Cardiac fibroblast (primary cell): ENCODE data around the gene YIF1B.

Experiments used
- DNase-seq, 2 donors: peaks; one replicate each; pipeline versions ENCODE4 v3.0.0 to v3.0.0-alpha.2; 2010; ENCODE audit warnings: low read depth in 2 of 2
- H3K4me3 ChIP-seq, 2 donors: replicated peaks in 1 of 2; 1 replicate in 1 of 2; 2 replicates in 1 of 2; pipeline ENCODE4 v1.5.1; 2011; ENCODE audit warnings: low read depth in 2 of 2, low read length in 2 of 2, mild to moderate bottlenecking in 2 of 2, moderate library complexity in 1 of 2
- CTCF ChIP-seq: IDR thresholded peaks from one replicate; pipeline ENCODE4 v1.5.1; 2011; ENCODE audit warnings: low read depth, mild to moderate bottlenecking, low read length, inconsistent platforms

Gene YIF1B

GRCh38 chr19:38309615-38310278, 6.0 kb downstream of the YIF1B start:
- no peak for TF ChIP-seq CTCF
- DNase-seq = no peak
- H3K4me3 ChIP-seq = no peak overlapping the region

- TF ChIP-seq CTCF = no peak
- no peak overlapping the region for H3K4me3 ChIP-seq
Observed at GRCh38 chr19:38308926-38309614, 6.7 kb downstream of the YIF1B start.

GRCh38 chr19:38308006-38308766, 7.6 kb downstream of the YIF1B start:
- no peak for TF ChIP-seq CTCF
- H3K4me3 ChIP-seq = no peak overlapping the region
- DNase-seq = no peak

More at GRCh38 chr19:38308926-38309614, 6.7 kb downstream of the YIF1B start:
- DNase-seq = no peak

- DNase-seq = no peak
- H3K4me3 ChIP-seq = no peak overlapping the region
- no peak for TF ChIP-seq CTCF
Observed at GRCh38 chr19:38307597-38307996, 8.2 kb downstream of the YIF1B start.

- DNase-seq = no peak
- H3K4me3 ChIP-seq = no peak overlapping the region
- no peak for TF ChIP-seq CTCF
Observed at GRCh38 chr19:38307076-38307475, 8.7 kb downstream of the YIF1B start.

GRCh38 chr19:38306236-38306635, 9.5 kb downstream of the YIF1B start:
- no peak overlapping the region for H3K4me3 ChIP-seq
- no peak for TF ChIP-seq CTCF

More at GRCh38 chr19:38306236-38306635, 9.5 kb downstream of the YIF1B start:
- DNase-seq = no peak
